Non-pigmented ciliary epithelial cell (primary cell): ENCODE data around the gene MTURN.
A peak's percentile ranks its signal among the peaks of the same experiment; 100 is the strongest.
"Not testable (repeated sequence)": the region's sequence is repeated elsewhere in the genome, so short reads cannot be mapped to it uniquely, and the experiment has no call there.

ENCODE experiments used
- DNase-seq: peaks from one replicate; pipeline ENCODE4 v3.0.0-alpha.2; 2010; ENCODE audit warnings: low read depth

Gene MTURN

GRCh38 chr7:30134611-30135300 is at the start of gene MTURN:
Gene MTURN (plus strand): TSS chr7:30134986. CDS start chr7:30135137, 151 bp downstream.
- peak; percentile 17 for DNase-seq

GRCh38 chr7:30086529-30086928 is 48.3 kb upstream of the MTURN start:
- no peak for DNase-seq

GRCh38 chr7:30087371-30087770 is 47.4 kb upstream of the MTURN start:
- DNase-seq, result no peak

GRCh38 chr7:30088362-30088761 is 46.4 kb upstream of the MTURN start:
- no peak for DNase-seq

GRCh38 chr7:30090111-30090510 is 44.7 kb upstream of the MTURN start:
- no peak for DNase-seq

- DNase-seq, result peak; percentile 51
Observed at GRCh38 chr7:30091491-30091912, 43.3 kb upstream of the MTURN start.

DNA sequence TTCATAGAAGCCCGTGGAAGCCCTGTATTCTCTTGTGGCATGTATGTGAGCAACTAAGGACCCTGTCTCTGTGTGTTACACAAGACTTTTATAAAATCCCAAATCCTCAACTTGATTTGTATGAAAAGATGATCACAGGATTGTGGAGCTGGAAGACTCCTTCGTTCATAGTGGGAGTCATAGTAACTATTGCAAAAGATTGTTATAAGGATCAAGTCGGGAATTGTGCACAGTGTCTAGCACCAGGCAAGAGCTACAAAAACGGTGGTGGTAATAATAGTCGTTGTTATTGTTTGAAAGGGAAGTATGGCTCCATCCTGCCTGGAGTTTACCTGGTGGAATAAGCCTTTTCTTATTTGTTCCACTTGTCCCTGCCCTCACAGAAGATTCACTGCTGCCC is 42.8 kb upstream of the MTURN start:
- DNase-seq, result no peak

GRCh38 chr7:30093420-30093952 is 41.3 kb upstream of the MTURN start:
- no peak for DNase-seq

DNA sequence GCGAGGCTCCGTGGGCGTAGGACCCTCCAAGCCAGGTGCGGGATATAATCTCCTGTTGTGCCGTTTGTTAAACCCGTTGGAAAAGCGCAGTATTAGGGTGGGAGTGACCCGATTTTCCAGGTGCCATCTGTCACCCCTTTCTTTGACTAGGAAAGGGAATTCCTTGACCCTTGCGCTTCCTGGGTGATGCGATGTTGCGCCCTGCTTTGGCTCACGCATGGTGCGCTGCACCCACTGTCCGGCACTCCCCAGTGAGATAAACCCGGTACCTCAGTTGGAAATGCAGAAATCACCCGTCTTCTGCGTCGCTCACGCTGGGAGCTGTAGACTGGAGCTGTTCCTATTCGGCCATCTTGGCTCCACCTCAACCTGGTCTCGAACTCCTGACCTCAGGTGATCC is 36.2 kb upstream of the MTURN start:
- not testable (repeated sequence) for DNase-seq

DNA sequence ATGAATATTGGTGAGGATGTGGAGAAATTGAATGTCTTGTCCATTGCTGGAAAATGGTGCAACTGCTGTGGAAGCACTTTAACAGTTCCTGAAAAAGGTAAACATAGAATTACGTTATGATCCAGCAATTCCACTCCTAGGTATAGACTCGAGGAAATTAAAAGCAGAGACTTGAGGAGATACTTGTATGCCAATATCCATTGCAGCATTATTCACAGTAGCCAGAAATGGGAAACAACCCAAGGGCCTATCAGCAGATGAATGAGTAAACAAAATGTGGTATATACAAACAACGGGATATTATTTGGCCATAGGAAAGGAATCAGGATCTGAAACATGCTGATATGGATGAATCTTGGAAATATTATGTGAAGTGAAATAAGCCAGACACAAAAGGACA is 32.5 kb upstream of the MTURN start:
- no peak for DNase-seq

GRCh38 chr7:30104157-30104556 is 30.6 kb upstream of the MTURN start:
- DNase-seq, result no peak

- no peak for DNase-seq
Observed at GRCh38 chr7:30112103-30112713, 22.6 kb upstream of the MTURN start.

DNA sequence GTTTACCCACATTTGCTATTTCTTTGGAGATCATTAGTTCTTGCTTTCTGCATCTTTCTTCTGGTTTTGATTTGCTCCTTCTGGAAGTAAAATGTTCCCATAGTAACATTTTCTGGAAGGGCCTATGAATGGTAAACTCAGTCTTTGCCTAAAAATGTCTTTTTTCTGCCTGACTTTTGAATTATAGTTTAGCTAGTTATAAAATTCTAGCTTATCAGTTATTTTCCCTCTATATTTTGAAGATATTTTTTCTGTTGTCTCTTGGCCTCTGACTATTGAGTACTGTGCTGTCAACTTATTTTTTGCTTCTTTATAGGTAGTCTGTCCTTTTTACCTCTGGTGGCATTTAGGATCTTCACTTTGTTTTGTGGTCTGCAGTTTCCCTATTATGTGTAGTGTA is 21.6 kb upstream of the MTURN start:
- no peak for DNase-seq

- DNase-seq, result no peak
Observed at GRCh38 chr7:30114536-30115238, 20.1 kb upstream of the MTURN start.

GRCh38 chr7:30115709-30116297 is 19.0 kb upstream of the MTURN start:
- no peak for DNase-seq

- DNase-seq, result no peak
Observed at GRCh38 chr7:30116771-30117170, 18.0 kb upstream of the MTURN start.

DNA sequence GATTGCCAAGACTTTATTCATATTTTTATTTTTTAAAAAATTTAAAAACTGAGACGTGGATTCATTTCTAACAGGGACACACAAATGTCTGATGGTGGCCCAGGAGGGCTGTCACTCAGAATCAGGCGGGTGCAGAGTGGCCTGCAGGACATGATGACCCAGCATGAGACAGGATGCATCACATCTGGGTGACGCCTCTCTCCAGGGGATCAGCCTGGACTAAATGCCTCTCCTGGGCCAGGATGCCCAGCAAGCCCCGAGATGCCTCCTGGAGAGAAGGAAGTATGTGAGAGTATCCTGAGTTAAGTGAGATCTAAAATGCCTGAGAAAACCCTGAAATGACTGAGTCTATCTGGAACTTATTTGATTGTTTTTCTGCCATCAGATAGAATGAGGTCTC is 16.9 kb upstream of the MTURN start:
- DNase-seq, result no peak

DNA sequence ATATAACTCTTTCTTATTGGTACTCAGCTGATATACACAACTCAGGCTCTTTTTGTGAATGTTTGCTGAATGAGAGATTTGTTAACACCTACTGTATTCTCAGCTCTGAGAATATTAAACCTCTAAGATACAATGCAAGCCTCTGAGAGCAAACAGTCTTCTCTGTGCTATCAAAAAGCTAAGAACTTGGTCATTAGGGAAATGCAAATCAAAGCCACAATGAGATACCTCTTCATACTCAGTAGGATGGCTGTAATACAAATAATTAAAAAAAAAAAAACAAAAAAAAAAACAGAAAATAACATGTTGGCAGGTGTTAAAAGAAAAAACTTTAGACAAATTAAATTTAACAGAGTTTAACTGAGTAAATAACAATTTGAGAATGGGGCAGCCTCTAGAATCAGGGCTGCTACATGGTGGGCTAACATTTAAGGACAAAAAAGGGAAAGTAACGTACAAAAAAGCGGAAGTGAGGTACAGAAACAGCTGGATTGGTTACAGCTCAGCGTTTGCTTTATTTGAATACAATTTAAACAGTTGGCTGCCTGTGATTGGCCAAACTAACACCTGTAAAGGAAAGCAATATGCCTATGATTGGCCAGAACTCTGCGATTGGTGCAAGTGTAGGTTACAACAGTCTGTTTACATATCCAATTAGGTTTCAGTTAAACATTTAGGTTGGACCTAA is 14.8 kb upstream of the MTURN start:
- no peak for DNase-seq

DNA sequence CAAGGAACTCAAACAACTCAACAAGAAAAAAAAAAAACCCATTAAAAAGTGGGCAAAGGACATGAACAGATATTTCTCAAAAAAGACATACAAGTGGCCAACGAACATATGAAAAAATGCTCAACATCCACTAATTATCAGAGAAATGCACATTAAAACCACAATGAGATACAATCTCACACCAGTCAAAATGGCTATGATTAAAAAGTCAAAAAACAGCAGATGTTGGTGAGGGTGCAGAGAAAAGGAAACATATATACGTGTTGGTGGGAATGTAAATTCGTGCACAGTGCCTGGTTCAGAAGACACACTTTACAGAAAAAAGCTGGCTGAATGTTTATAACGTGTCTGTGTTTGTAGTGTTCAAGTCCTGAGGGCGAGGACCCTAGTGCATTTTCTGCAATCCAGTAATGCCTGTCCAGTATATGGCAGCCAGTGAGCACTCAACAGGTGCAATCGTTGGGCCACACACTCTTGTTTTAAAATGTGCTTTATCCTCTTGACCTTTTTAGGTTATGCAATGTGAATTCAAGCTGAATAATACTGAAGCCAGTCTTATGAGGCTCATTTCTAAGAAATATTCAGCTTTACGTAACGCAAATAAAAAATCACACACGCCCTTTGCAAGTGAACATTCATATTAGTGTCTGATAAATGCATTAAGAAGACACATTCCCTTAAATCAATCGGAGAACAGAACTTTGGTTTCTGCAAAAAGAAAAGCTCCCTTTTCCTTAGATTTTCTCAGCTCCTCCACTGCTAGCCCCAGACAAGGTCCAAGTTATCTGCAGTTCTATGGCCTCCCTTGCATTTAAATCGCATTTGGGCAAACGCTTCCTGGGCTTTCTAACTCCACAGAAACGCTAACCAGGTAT is 813 bp upstream of the MTURN start:
- no peak for DNase-seq

GRCh38 chr7:30135301-30136116 is 723 bp downstream of the MTURN start:
- DNase-seq, result no peak
